IPS DF 6.9 (cell line): ENCODE data around the gene SLC30A10.
"Not testable (repeated sequence)": the region's sequence is repeated elsewhere in the genome, so short reads cannot be mapped to it uniquely, and the experiment has no call there.

Experiments used
- DNase-seq: peaks from one replicate; pipeline ENCODE4 v3.0.0-alpha.2; 2013; ENCODE audit warnings: low read depth, low spot score
- H3K27ac ChIP-seq: one replicate; pipeline ENCODE4 v1.5.1; 2013; ENCODE audit warnings: low read length, control low read depth
- H3K27me3 ChIP-seq: 2 replicates; pipeline ENCODE4 v1.6.1; 2013; ENCODE audit warnings: mild to moderate bottlenecking, low read length; ENCODE audit not compliant: control insufficient read depth, insufficient read depth
- H3K36me3 ChIP-seq: 2 replicates; pipeline ENCODE4 v1.6.1; 2013; ENCODE audit warnings: low read length; ENCODE audit not compliant: control insufficient read depth, insufficient read depth
- H3K4me1 ChIP-seq: 2 replicates; pipeline ENCODE4 v1.6.1; 2013; ENCODE audit warnings: low read length; ENCODE audit not compliant: control insufficient read depth, insufficient read depth
- H3K4me3 ChIP-seq: 2 replicates; pipeline ENCODE4 v1.5.1; 2013; ENCODE audit warnings: mild to moderate bottlenecking, low read length
- H3K9me3 ChIP-seq: 2 replicates; pipeline ENCODE4 v1.6.1; 2013; ENCODE audit warnings: low read length, inconsistent platforms; ENCODE audit not compliant: control insufficient read depth, insufficient read depth
- WGBS: extraction: QIAGEN DNeasy Blood & Tissue Kit; methylation state at CpG from one replicate; pipeline ENCODE4 v1.1.7; 2013; ENCODE audit warnings: mixed read lengths, missing lambda C conversion rate; ENCODE audit not compliant: insufficient read length, insufficient coverage; 5-methylcytosine and 5-hydroxymethylcytosine counted together

SLC30A10 gene

GRCh38 chr1:219908170-219908569 lies 20.2 kb downstream of the SLC30A10 start:
- WGBS = no CpG with 5 or more reads among the region's 3 CpGs
- Histone ChIP-seq H3K36me3 (no peaks in the 10 kb centered on the region), H3K27ac (no peak overlapping the region), H3K4me3 (no peak overlapping the region), H3K27me3 (no peaks in the 10 kb centered on the region), H3K9me3 (no peaks in the 10 kb centered on the region), H3K4me1 (0 out of 2 replicates have a peak, but pooled peaks cover 2% of the 10 kb centered on the region)
- DNase-seq = no peak

GRCh38 chr1:219907772-219908070 lies 20.6 kb downstream of the SLC30A10 start:
- DNase-seq = no peak
- no peaks in the 10 kb centered on the region for H3K27me3 ChIP-seq
- H3K9me3 ChIP-seq = no peaks in the 10 kb centered on the region
- H3K4me1 ChIP-seq = 0 out of 2 replicates have a peak, but pooled peaks cover 2% of the 10 kb centered on the region
- H3K36me3 ChIP-seq = no peaks in the 10 kb centered on the region
- no peak overlapping the region for H3K27ac ChIP-seq
- H3K4me3 ChIP-seq = no peak overlapping the region
- no CpG with 5 or more reads among the region's 1 CpG for WGBS

- no peaks in the 10 kb centered on the region for H3K9me3 ChIP-seq
- H3K27ac ChIP-seq = no peak overlapping the region
- no peaks in the 10 kb centered on the region for H3K27me3 ChIP-seq
- WGBS = no CpG with 5 or more reads among the region's 5 CpGs
- 0 out of 2 replicates have a peak, but pooled peaks cover 2% of the 10 kb centered on the region for H3K4me1 ChIP-seq
- no peak for DNase-seq
- H3K36me3 ChIP-seq = no peaks in the 10 kb centered on the region
- H3K4me3 ChIP-seq = no peak overlapping the region
Measured at GRCh38 chr1:219906924-219907771, 21.2 kb downstream of the SLC30A10 start.

- H3K27ac ChIP-seq, H3K4me1 ChIP-seq, H3K4me3 ChIP-seq, DNase-seq, H3K9me3 ChIP-seq, H3K36me3 ChIP-seq, H3K27me3 ChIP-seq: not testable (repeated sequence)
- WGBS = no CpG with 5 or more reads among the region's 8 CpGs
Measured at GRCh38 chr1:219906565-219906923, 21.8 kb downstream of the SLC30A10 start.

- Histone ChIP-seq H3K27me3 (no peaks in the 10 kb centered on the region), H3K4me3 (no peak overlapping the region), H3K9me3 (no peaks in the 10 kb centered on the region), H3K4me1 (no peaks in the 10 kb centered on the region), H3K36me3 (no peaks in the 10 kb centered on the region), H3K27ac (no peak overlapping the region)
- no CpG with 5 or more reads among the region's 4 CpGs for WGBS
- no peak for DNase-seq
Measured at GRCh38 chr1:219905524-219905923, 22.8 kb downstream of the SLC30A10 start.

DNA sequence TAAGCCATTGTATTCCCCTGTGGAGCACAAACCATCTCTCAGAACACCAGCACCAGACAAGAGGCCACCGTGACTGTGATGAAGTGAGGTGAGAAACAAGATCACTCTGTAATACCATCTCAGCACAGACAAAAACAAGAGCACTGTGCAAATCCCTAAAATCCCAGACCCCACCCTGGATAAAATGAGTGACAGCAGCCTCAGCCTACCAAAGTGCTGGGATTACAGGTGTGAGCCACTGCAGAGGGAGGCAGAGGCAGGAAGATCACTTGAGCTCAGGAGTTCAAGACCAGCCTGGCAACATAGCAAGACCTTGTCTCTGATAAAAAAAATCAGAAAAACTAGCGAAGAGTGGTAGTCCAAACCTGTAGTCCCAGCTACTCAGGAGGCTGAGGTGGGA lies 23.4 kb downstream of the SLC30A10 start:
- WGBS = no CpG with 5 or more reads among the region's 2 CpGs
- no peak for DNase-seq
- H3K4me1 ChIP-seq = no peaks in the 10 kb centered on the region
- no peaks in the 10 kb centered on the region for H3K9me3 ChIP-seq
- no peaks in the 10 kb centered on the region for H3K27me3 ChIP-seq
- H3K27ac ChIP-seq = no peak overlapping the region
- no peaks in the 10 kb centered on the region for H3K36me3 ChIP-seq
- H3K4me3 ChIP-seq = no peak overlapping the region

DNA sequence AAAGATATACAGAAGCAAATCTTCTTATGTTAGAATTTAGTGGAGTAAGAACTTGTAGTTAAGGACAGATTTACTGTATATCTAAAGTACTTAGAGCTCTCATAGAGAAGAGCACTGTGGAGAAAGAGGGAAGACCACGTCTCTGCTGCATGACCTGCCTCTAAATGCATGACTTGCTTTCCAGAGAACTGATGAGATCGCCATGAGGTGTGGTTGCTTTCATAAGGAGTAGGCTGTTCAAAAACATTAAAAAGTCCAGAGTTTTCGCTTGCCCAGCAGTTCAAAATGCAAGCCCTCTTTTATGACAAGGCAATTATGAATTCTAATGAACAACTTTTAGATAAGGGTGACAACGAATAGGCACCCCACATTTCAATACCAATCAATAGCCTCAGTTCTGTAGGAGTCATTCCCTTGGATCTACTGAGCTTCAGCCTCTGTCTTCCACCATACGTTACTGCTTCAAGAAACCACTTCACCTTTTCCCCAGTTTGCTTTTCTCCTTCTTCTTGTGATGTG lies 24.9 kb downstream of the SLC30A10 start:
- Histone ChIP-seq H3K27me3 (no peaks in the 10 kb centered on the region), H3K4me3 (no peak overlapping the region), H3K4me1 (no peaks in the 10 kb centered on the region; the same call in 1 of the 2 replicates), H3K27ac (no peak overlapping the region), H3K9me3 (no peaks in the 10 kb centered on the region), H3K36me3 (no peaks in the 10 kb centered on the region)
- no peak for DNase-seq
- no CpG with 5 or more reads among the region's 5 CpGs for WGBS

GRCh38 chr1:219902951-219903350 lies 25.4 kb downstream of the SLC30A10 start:
- H3K4me1 ChIP-seq = no peaks in the 10 kb centered on the region; the same call in 1 of the 2 replicates
- WGBS = no CpG with 5 or more reads among the region's 4 CpGs
- H3K4me3 ChIP-seq = no peak overlapping the region
- no peak for DNase-seq
- no peaks in the 10 kb centered on the region for H3K36me3 ChIP-seq
- H3K27me3 ChIP-seq = no peaks in the 10 kb centered on the region
- no peaks in the 10 kb centered on the region for H3K9me3 ChIP-seq
- H3K27ac ChIP-seq = no peak overlapping the region

- no CpG with 5 or more reads among the region's 1 CpG for WGBS
- no peaks in the 10 kb centered on the region for H3K36me3 ChIP-seq
- no peaks in the 10 kb centered on the region for H3K9me3 ChIP-seq
- no peak for DNase-seq
- no peak overlapping the region for H3K4me3 ChIP-seq
- no peaks in the 10 kb centered on the region for H3K27me3 ChIP-seq
- no peaks in the 10 kb centered on the region; the same call in 1 of the 2 replicates for H3K4me1 ChIP-seq
- H3K27ac ChIP-seq = no peak overlapping the region
Measured at GRCh38 chr1:219900882-219901281, 27.5 kb downstream of the SLC30A10 start.

DNA sequence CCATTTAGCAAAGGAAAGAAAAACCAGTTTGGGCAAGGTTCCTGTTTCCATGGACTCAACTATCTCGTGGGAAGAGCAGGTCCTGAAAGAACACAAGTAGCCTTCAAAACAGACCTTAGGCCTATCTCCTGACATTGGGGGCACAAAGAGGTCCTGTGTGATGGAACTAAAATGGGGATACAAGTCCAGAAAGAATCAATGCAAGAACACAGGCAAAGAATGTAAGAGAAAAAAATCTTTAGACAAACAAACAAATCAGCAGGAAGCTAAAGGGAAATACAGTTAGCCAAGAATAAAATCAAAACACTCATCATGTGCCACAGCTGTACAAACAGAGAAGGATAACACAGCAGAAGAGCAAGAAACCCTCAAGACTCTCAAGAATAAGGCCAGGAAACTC lies 28.2 kb downstream of the SLC30A10 start:
- H3K4me1 ChIP-seq = no peaks in the 10 kb centered on the region; the same call in 1 of the 2 replicates
- DNase-seq = no peak

GRCh38 chr1:219898375-219898774 lies 30.0 kb downstream of the SLC30A10 start:
- Histone ChIP-seq H3K27ac (no peak overlapping the region), H3K4me1 (no peaks in the 10 kb centered on the region; the same call in 1 of the 2 replicates), H3K27me3 (no peaks in the 10 kb centered on the region), H3K9me3 (no peaks in the 10 kb centered on the region), H3K4me3 (no peak overlapping the region), H3K36me3 (no peaks in the 10 kb centered on the region)
- WGBS = no CpG with 5 or more reads among the region's 5 CpGs
- no peak for DNase-seq

More for the DNA sequence above, 28.2 kb downstream of the SLC30A10 start:
- Histone ChIP-seq H3K27ac (no peak overlapping the region), H3K27me3 (no peaks in the 10 kb centered on the region), H3K4me3 (no peak overlapping the region), H3K36me3 (no peaks in the 10 kb centered on the region), H3K9me3 (no peaks in the 10 kb centered on the region)
- no CpG with 5 or more reads among the region's 1 CpG for WGBS
